GM12878 (cell line): ENCODE data around the gene KLHL8. TPM values are rescaled to one million over a fixed set of nuclear protein-coding genes. Genes with fewer than 3 reads are reported as not detected.

ENCODE experiments used
- BMI1 ChIP-seq: fragments of 450-650 bp; IDR thresholded peaks from 2 replicates; pipeline ENCODE4 v1.6.1; 2016; ENCODE audit warnings: mild to moderate bottlenecking, moderate library complexity, borderline replicate concordance
- CBX3 ChIP-seq: fragments of 200-600 bp; sonication (generic); IDR thresholded peaks from 2 replicates; pipeline ENCODE4 v1.6.1; 2016; ENCODE audit warnings: low read depth, borderline replicate concordance
- CHD1 ChIP-seq: IDR thresholded peaks from 2 replicates; pipeline ENCODE4 v1.6.1; 2012; ENCODE audit warnings: low read depth, low read length, improper control_type of control experiment
- DPF2 ChIP-seq: fragments of 450-650 bp; IDR thresholded peaks from 2 replicates; pipeline ENCODE4 v1.6.1; 2017; ENCODE audit warnings: mild to moderate bottlenecking
- FOXM1 ChIP-seq: IDR thresholded peaks from 2 replicates; pipeline ENCODE4 v1.6.1; 2012; ENCODE audit warnings: low read depth, mild to moderate bottlenecking, inconsistent platforms, low read length, moderate library complexity
- HDGF ChIP-seq: fragments of 450-650 bp; IDR thresholded peaks from 2 replicates; pipeline ENCODE4 v1.6.1; 2016; ENCODE audit warnings: antibody characterized with exemption
- MTA2 ChIP-seq: fragments of 450-650 bp; IDR thresholded peaks from 2 replicates; pipeline ENCODE4 v1.6.1; 2016; ENCODE audit warnings: low read depth, mild to moderate bottlenecking, moderate library complexity
- MYB ChIP-seq: fragments of 150-350 bp; IDR thresholded peaks from 2 replicates; pipeline ENCODE4 v1.6.1; 2014; ENCODE audit warnings: mild to moderate bottlenecking, low read depth, low read length, borderline replicate concordance
- PAX8 ChIP-seq: fragments of 450-650 bp; IDR thresholded peaks from 2 replicates; pipeline ENCODE4 v1.6.1; 2017; ENCODE audit warnings: mild to moderate bottlenecking, moderate library complexity
- POLR2AphosphoS5 ChIP-seq: IDR thresholded peaks from 2 replicates; pipeline ENCODE4 v1.6.1; 2011; ENCODE audit warnings: mild to moderate bottlenecking, low read length, inconsistent platforms
- RCOR1 ChIP-seq: conservative IDR thresholded peaks from 2 replicates; pipeline ENCODE4 v1.6.1; 2012; ENCODE audit warnings: low read depth, low read length, improper control_type of control experiment
- RFX5 ChIP-seq: IDR thresholded peaks from 2 replicates; pipeline ENCODE4 v1.6.1; 2011; ENCODE audit warnings: low read depth, low read length, improper control_type of control experiment
- RUNX3 ChIP-seq: IDR thresholded peaks from 2 replicates; pipeline ENCODE4 v1.6.1; 2012; ENCODE audit warnings: low read length, inconsistent platforms
- YY1 ChIP-seq: IDR thresholded peaks from 2 replicates; pipeline ENCODE4 v1.6.1; 2011; ENCODE audit warnings: low read depth, mild to moderate bottlenecking, low read length
- ZNF207 ChIP-seq: fragments of 450-650 bp; IDR thresholded peaks from 2 replicates; pipeline ENCODE4 v1.6.1; 2014; ENCODE audit warnings: antibody characterized with exemption, mild to moderate bottlenecking, borderline replicate concordance
- polyA plus RNA-seq, 11 experiments: library from polyadenylated mRNA; depleted of rRNA in 4 of 11; unstranded in 6 of 11; stranded (reverse) in 5 of 11; fragments of >200 nt; fragmentation: Nextera tagmentation in 4 of 11; fragmentation: Illumina TruSeq in 1 of 11; extraction: Ambion mirVana in 4 of 11; extraction: Trizol in 1 of 11; gene quantifications; 1 replicate in 1 of 11; 2 replicates in 10 of 11; pipeline versions ENCODE4 v1.2.1 to v1.2.3, GENCODE V29; 2011 to 2016; ENCODE audit warnings: inconsistent platforms in 2 of 11, missing spikeins in 2 of 11, low read depth in 1 of 11
- total RNA-seq, 4 experiments: library from RNA; depleted of rRNA in 3 of 4; stranded (reverse); fragments of >200 nt in 3 of 4; fragmentation: Illumina TruSeq in 1 of 4; extraction: Trizol in 1 of 4; gene quantifications; 2 replicates each; pipeline versions ENCODE4 v1.2.1 to v1.2.3, GENCODE V29; 2013 to 2021
- TF ChIP-seq, protein P1 (sequence below): IDR thresholded peaks from 2 replicates; pipeline ENCODE4 v1.6.1; 2011; ENCODE audit warnings: low read depth, mild to moderate bottlenecking, low read length, moderate library complexity, borderline replicate concordance; ENCODE audit errors: extremely low read depth
- TF ChIP-seq, protein P2 (sequence below): IDR thresholded peaks from 2 replicates; pipeline ENCODE4 v1.6.1; 2012; ENCODE audit warnings: low read depth, low read length, improper control_type of control experiment
- TF ChIP-seq, protein P3 (sequence below): fragments of 450-650 bp; IDR thresholded peaks from 2 replicates; pipeline ENCODE4 v1.6.1; 2017; ENCODE audit warnings: mild to moderate bottlenecking, moderate library complexity
- TF ChIP-seq, protein P4 (sequence below): fragments of 450-650 bp; IDR thresholded peaks from 2 replicates; pipeline ENCODE4 v1.6.1; 2016; ENCODE audit warnings: mild to moderate bottlenecking, moderate library complexity, borderline replicate concordance

Gene KLHL8
- total and polyA plus RNA-seq, 10 of the 15 experiments (the other 5 are each of a cell fraction or from before 2014, with no cell fraction given): 4.5 to 13.1 (median 9.0) TPM

DNA sequence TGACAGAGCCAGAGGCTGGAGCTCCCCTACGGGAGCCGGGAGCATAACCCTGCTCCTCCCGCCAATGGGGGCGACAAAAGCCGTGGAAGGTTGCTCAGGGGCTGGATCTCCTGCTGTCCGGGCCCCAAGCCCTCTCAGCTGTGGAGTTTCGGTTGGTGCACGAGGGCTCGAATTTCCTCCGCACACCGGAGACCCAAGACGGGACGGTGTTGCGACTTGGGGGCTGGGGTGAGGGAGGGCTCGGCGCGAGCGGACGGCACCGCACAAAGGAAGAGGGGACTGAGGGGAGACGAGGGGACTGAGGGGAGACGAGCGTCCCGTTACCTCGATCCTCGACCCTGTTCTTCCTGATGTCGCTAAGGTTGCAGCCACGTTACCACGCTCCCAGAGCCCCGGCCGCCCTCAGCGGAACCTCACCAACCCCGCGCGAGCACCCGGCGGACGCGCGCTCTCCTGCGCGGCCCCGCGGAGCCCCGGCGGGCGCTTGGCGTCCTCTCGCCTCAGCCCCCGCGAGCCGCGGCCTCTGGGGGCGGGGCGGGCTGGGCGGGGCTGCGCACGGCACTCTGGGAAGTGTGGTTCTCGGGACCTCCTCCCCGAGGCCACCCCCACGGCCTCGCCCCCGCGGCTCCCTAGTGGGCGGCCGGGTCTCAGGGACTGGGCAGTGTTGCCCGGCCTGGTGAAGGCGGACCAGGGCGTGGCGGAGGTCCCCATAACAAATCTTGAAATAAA is at the start of gene KLHL8 (continued):
- TF ChIP-seq RFX5: 0 out of 2 replicates have a peak, but pooled peaks have one; percentile 21
- no peak for TF ChIP-seq RUNX3
- TF ChIP-seq MYB: no peak
- peak; percentile 94 for TF ChIP-seq POLR2AphosphoS5
- TF ChIP-seq FOXM1: no peak
- TF ChIP-seq MTA2: no peak
- peak; percentile 34; the same call in 1 of the 2 replicates for TF ChIP-seq HDGF
- TF ChIP-seq, protein P1, sequence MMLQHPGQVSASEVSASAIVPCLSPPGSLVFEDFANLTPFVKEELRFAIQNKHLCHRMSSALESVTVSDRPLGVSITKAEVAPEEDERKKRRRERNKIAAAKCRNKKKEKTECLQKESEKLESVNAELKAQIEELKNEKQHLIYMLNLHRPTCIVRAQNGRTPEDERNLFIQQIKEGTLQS: no peak
- no peak for TF ChIP-seq RCOR1
- no peak for TF ChIP-seq PAX8
- TF ChIP-seq CBX3: no peak
- TF ChIP-seq BMI1: no peak
- no peak for TF ChIP-seq ZNF207
- TF ChIP-seq, protein P2, sequence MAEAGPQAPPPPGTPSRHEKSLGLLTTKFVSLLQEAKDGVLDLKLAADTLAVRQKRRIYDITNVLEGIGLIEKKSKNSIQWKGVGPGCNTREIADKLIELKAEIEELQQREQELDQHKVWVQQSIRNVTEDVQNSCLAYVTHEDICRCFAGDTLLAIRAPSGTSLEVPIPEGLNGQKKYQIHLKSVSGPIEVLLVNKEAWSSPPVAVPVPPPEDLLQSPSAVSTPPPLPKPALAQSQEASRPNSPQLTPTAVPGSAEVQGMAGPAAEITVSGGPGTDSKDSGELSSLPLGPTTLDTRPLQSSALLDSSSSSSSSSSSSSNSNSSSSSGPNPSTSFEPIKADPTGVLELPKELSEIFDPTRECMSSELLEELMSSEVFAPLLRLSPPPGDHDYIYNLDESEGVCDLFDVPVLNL: no peak
- TF ChIP-seq DPF2: peak; percentile 26; the same call in 1 of the 2 replicates
- TF ChIP-seq, protein P3, sequence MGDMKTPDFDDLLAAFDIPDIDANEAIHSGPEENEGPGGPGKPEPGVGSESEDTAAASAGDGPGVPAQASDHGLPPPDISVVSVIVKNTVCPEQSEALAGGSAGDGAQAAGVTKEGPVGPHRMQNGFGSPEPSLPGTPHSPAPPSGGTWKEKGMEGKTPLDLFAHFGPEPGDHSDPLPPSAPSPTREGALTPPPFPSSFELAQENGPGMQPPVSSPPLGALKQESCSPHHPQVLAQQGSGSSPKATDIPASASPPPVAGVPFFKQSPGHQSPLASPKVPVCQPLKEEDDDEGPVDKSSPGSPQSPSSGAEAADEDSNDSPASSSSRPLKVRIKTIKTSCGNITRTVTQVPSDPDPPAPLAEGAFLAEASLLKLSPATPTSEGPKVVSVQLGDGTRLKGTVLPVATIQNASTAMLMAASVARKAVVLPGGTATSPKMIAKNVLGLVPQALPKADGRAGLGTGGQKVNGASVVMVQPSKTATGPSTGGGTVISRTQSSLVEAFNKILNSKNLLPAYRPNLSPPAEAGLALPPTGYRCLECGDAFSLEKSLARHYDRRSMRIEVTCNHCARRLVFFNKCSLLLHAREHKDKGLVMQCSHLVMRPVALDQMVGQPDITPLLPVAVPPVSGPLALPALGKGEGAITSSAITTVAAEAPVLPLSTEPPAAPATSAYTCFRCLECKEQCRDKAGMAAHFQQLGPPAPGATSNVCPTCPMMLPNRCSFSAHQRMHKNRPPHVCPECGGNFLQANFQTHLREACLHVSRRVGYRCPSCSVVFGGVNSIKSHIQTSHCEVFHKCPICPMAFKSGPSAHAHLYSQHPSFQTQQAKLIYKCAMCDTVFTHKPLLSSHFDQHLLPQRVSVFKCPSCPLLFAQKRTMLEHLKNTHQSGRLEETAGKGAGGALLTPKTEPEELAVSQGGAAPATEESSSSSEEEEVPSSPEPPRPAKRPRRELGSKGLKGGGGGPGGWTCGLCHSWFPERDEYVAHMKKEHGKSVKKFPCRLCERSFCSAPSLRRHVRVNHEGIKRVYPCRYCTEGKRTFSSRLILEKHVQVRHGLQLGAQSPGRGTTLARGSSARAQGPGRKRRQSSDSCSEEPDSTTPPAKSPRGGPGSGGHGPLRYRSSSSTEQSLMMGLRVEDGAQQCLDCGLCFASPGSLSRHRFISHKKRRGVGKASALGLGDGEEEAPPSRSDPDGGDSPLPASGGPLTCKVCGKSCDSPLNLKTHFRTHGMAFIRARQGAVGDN: peak; percentile 71
- TF ChIP-seq, protein P4, sequence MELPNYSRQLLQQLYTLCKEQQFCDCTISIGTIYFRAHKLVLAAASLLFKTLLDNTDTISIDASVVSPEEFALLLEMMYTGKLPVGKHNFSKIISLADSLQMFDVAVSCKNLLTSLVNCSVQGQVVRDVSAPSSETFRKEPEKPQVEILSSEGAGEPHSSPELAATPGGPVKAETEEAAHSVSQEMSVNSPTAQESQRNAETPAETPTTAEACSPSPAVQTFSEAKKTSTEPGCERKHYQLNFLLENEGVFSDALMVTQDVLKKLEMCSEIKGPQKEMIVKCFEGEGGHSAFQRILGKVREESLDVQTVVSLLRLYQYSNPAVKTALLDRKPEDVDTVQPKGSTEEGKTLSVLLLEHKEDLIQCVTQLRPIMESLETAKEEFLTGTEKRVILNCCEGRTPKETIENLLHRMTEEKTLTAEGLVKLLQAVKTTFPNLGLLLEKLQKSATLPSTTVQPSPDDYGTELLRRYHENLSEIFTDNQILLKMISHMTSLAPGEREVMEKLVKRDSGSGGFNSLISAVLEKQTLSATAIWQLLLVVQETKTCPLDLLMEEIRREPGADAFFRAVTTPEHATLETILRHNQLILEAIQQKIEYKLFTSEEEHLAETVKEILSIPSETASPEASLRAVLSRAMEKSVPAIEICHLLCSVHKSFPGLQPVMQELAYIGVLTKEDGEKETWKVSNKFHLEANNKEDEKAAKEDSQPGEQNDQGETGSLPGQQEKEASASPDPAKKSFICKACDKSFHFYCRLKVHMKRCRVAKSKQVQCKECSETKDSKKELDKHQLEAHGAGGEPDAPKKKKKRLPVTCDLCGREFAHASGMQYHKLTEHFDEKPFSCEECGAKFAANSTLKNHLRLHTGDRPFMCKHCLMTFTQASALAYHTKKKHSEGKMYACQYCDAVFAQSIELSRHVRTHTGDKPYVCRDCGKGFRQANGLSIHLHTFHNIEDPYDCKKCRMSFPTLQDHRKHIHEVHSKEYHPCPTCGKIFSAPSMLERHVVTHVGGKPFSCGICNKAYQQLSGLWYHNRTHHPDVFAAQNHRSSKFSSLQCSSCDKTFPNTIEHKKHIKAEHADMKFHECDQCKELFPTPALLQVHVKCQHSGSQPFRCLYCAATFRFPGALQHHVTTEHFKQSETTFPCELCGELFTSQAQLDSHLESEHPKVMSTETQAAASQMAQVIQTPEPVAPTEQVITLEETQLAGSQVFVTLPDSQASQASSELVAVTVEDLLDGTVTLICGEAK: no peak
- TF ChIP-seq CHD1: no peak
- peak; percentile 47; the same call in 1 of the 2 replicates for TF ChIP-seq YY1
